ENCODE data around the gene TNFSF10.

TNFSF10 gene

DNA sequence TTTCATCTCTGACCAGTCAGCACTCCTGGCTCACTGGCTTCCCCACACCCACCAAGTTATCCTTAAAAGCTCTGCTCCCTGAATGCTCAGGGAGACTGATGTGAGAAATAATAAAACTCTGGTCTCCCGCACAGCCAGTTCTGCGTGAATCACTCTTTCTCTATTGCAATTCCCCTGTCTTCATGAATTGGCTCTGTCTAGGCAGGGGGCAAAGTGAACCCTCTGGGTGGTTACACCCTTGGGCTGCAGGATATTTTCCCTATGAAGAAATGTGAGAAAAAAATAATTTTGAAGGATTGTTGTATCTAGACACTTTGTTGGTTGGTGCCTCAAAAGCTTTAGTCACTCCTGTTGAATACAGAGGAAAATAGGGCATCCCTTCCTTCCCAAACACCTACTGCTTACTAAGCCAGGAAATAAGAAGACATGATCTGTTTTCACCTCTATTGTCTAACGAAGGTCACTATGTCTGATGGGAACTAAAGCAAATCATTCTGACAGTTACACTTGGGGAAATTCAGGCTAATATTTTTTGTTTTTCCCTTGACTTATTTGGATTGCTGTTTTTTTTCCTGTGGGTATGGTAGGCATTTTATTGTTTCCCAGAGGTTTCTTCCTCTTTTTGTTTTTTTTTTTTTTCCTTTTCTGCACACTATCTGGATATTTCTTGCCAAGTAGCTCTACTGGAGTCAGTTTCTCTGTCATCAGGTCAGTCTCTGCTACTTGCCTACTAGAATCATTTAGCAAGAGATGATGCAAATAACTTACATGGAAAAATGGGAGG is 15.3 kb upstream of the TNFSF10 start:
- TF ChIP-seq, protein P1, sequence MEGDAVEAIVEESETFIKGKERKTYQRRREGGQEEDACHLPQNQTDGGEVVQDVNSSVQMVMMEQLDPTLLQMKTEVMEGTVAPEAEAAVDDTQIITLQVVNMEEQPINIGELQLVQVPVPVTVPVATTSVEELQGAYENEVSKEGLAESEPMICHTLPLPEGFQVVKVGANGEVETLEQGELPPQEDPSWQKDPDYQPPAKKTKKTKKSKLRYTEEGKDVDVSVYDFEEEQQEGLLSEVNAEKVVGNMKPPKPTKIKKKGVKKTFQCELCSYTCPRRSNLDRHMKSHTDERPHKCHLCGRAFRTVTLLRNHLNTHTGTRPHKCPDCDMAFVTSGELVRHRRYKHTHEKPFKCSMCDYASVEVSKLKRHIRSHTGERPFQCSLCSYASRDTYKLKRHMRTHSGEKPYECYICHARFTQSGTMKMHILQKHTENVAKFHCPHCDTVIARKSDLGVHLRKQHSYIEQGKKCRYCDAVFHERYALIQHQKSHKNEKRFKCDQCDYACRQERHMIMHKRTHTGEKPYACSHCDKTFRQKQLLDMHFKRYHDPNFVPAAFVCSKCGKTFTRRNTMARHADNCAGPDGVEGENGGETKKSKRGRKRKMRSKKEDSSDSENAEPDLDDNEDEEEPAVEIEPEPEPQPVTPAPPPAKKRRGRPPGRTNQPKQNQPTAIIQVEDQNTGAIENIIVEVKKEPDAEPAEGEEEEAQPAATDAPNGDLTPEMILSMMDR (IDR thresholded peaks at IDR 0.05; ENCODE audit: low read length, missing control alignments), result no peak
- DNase-seq (ENCODE audit: low read depth), result peak; percentile 69
- H3K4me3 ChIP-seq (replicated peaks; ENCODE audit: low read depth, low read length), result no peak overlapping the region

DNA sequence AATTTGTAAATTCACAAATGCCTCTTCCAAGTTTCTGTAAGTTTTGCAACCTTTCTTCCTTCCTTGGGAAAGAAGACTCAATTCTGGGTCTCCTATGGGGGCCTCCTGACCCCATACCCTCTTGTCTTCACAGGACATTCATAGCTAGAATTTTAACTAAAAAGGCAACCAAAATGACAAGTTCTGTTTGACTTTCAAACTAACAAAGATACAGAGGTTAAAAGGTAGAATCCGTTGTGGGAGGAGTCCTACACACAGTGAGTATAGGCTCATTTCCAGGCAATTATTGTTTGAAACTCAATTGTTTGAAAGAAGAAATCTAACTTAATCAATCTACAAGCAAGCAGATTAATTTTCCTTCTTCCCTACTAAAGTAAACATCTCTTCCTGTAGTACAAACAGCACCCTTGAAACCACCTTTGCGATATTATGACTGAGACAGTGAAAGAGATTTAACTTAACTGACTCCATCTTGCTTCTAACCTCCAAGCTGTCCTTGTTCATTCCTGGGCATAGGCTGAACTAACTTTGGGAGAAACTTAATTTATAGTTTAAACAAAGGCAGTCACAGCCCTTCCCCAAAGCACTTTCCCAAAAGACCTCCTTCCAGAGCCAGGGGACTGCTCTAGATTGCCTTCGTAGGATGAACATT is 14.4 kb upstream of the TNFSF10 start:
- TF ChIP-seq, protein P1 (IDR thresholded peaks at IDR 0.05; ENCODE audit: low read length, missing control alignments), result no peak
- no peak overlapping the region for H3K4me3 ChIP-seq (replicated peaks; ENCODE audit: low read depth, low read length)
- DNase-seq (ENCODE audit: low read depth), result no peak

DNA sequence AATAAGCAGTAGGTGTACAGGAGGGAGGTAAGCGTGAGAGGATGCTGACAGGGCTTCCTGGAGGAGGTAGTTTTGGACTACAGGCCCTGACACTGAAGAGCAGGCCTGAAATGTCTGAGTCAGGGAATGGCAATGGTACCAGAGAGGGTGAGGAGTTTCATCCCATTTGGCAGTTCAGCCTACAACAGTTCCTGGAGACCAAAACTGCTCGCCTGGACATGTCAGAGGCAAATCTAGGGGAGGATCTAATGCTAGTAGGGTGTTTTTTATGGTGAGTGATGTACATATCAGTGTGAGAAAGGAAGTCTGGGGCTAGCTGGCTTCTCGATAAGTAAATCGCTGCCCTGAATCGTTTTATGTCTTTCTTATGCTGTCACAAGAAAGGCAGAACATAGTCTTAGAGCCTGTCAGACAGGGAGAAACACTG is 13.8 kb upstream of the TNFSF10 start:
- TF ChIP-seq, protein P1 (IDR thresholded peaks at IDR 0.05; ENCODE audit: low read length, missing control alignments), result no peak
- no peak for DNase-seq (ENCODE audit: low read depth)

DNA sequence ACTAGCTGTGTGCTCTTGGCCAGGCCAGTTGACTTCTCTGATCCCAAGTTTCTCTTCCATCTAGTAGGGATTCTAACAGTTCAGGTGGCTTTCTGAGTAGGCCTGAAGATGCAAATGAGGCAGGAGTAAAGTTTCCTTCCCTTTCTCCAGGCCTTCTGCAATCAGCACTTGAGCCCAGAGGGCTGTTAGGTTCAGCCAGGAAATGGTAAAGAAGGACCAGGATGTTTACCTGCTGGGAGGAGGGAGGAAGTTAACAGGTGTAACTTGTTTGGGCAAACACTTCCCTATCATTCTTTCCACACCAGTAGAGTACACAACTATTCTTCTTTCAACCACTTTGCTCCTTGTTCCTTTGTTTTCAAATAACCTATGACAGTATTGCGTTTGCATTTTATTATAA is 13.3 kb upstream of the TNFSF10 start:
- no peak overlapping the region for H3K4me3 ChIP-seq (replicated peaks; ENCODE audit: low read depth, low read length)
- no peak for DNase-seq (ENCODE audit: low read depth)
- TF ChIP-seq, protein P1 (IDR thresholded peaks at IDR 0.05; ENCODE audit: low read length, missing control alignments), result no peak

More for the DNA sequence above, 13.8 kb upstream of the TNFSF10 start:
- no peak overlapping the region for H3K4me3 ChIP-seq (replicated peaks; ENCODE audit: low read depth, low read length)

DNA sequence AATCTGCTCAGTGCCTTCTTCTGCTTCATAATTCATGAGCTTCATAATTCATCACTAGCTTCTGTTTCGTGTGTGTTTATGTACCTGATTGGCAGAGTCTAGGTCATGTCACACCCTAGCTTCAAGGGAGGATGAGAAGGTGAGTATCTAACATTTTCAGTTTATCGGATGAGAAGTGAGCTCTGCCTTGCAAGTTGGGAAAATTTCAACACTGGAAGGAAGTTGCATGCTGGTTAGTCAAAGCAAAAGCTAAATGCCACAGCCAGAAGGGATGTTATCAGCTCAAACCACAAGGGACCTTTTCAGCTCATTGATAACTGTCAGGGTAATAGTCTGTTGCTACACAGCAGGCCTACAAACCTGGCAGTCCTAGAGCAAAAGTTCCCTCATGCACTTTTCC is 7.3 kb upstream of the TNFSF10 start:
- peak; percentile 63 for DNase-seq (ENCODE audit: low read depth)
- no peak overlapping the region for H3K4me3 ChIP-seq (replicated peaks; ENCODE audit: low read depth, low read length)
- TF ChIP-seq, protein P1 (IDR thresholded peaks at IDR 0.05; ENCODE audit: low read length, missing control alignments), result no peak

DNA sequence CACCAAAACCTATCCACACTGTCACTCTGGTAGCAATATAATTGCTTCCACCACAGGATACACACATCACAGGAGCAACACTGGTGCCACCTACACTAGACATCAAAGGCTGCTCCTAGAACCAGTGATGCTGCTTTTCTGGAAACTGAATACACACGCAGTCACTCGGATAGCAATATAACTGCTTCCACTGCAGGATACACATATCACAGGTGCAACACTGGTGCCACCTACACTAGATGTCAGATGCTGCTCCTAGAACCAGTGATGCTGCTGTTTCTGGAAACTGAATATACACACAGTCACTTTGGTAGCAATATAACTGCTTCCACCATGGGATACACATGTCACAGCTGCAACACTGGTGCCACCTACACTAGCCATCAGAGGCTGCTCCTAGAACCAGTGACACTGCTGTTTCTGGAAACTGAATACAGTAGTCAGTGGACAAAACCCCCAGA is 6.9 kb upstream of the TNFSF10 start:
- no peak for DNase-seq (ENCODE audit: low read depth)
- H3K4me3 ChIP-seq (replicated peaks; ENCODE audit: low read depth, low read length), result no peak overlapping the region

More for the DNA sequence above, 6.9 kb upstream of the TNFSF10 start:
- TF ChIP-seq, protein P1 (IDR thresholded peaks at IDR 0.05; ENCODE audit: low read length, missing control alignments), result no peak
